GOT3 (cell line): ENCODE data around the gene OTOF.

Experiments
- DNase-seq: peaks from one replicate; lab custom pipeline; 2025; ENCODE audit warnings: mixed read lengths; lab: John Stamatoyannopoulos, UW

OTOF gene

GRCh38 chr2:26477911-26478253 is at the start of gene OTOF:
OTOF (minus strand) TSS chr2:26478124.
- no peak for DNase-seq

GRCh38 chr2:26526589-26526988 is 48.7 kb upstream of the OTOF start:
- DNase-seq, result no peak

GRCh38 chr2:26526105-26526504 is 48.2 kb upstream of the OTOF start:
- no peak for DNase-seq

GRCh38 chr2:26523750-26524149 is 45.8 kb upstream of the OTOF start:
- DNase-seq, result no peak

- no peak for DNase-seq
Measured at GRCh38 chr2:26522751-26523171, 44.8 kb upstream of the OTOF start.

- DNase-seq, result no peak
Measured at GRCh38 chr2:26522325-26522724, 44.4 kb upstream of the OTOF start.

GRCh38 chr2:26521913-26522180 is 43.9 kb upstream of the OTOF start:
- no peak for DNase-seq

- DNase-seq, result no peak
Measured at GRCh38 chr2:26521054-26521912, 43.4 kb upstream of the OTOF start.

GRCh38 chr2:26520148-26520449 is 42.2 kb upstream of the OTOF start:
- DNase-seq, result no peak

GRCh38 chr2:26519396-26520147 is 41.6 kb upstream of the OTOF start:
- no peak for DNase-seq

GRCh38 chr2:26516781-26517180 is 38.9 kb upstream of the OTOF start:
- DNase-seq, result no peak

GRCh38 chr2:26516246-26516645 is 38.3 kb upstream of the OTOF start:
- DNase-seq, result no peak

- no peak for DNase-seq
Measured at GRCh38 chr2:26515771-26516170, 37.8 kb upstream of the OTOF start.

GRCh38 chr2:26514045-26514444 is 36.1 kb upstream of the OTOF start:
- no peak for DNase-seq

GRCh38 chr2:26513261-26513660 is 35.3 kb upstream of the OTOF start:
- no peak for DNase-seq

GRCh38 chr2:26511466-26511865 is 33.5 kb upstream of the OTOF start:
- no peak for DNase-seq

- DNase-seq, result no peak
Measured at GRCh38 chr2:26510344-26510973, 32.5 kb upstream of the OTOF start.

- DNase-seq, result no peak
Measured at GRCh38 chr2:26509141-26509540, 31.2 kb upstream of the OTOF start.

GRCh38 chr2:26507932-26508331 is 30.0 kb upstream of the OTOF start:
- no peak for DNase-seq

GRCh38 chr2:26507088-26507487 is 29.2 kb upstream of the OTOF start:
- DNase-seq, result no peak

GRCh38 chr2:26506279-26506678 is 28.4 kb upstream of the OTOF start:
- no peak for DNase-seq

GRCh38 chr2:26504002-26504401 is 26.1 kb upstream of the OTOF start:
- no peak for DNase-seq

GRCh38 chr2:26503231-26503880 is 25.4 kb upstream of the OTOF start:
- DNase-seq, result no peak
